ENCODE data around the gene LMO1.

- no peak for TF ChIP-seq CTCF (IDR thresholded peaks at IDR 0.05; ENCODE audit: insufficient read depth, low read length)
- TF ChIP-seq REST (IDR thresholded peaks at IDR 0.05; ENCODE audit: insufficient replicate concordance, low read depth) = no peak
- no peak for TF ChIP-seq SPI1 (IDR thresholded peaks at IDR 0.05; ENCODE audit: borderline replicate concordance, low read depth)
- TF ChIP-seq POLR2AphosphoS5 (IDR thresholded peaks at IDR 0.05; ENCODE audit: low read depth) = no peak
Measured at GRCh38 chr11:8221917-8222495, 41.7 kb downstream of the LMO1 start.

All from HL-60 (cell line).